Neuronal stem cell (in vitro differentiated cells): ENCODE results near the gene ADM.

Experiments used
- DNase-seq: peaks from one replicate; pipeline ENCODE4 v3.0.0-alpha.2; 2013; ENCODE audit warnings: low spot score
- H2AFZ ChIP-seq: one replicate; pipeline ENCODE4 v1.6.1; 2013; ENCODE audit warnings: mild to moderate bottlenecking, low read length, inconsistent platforms
- H2AK5ac ChIP-seq: 2 replicates; pipeline ENCODE4 v1.6.1; 2013; ENCODE audit warnings: low read depth, mild to moderate bottlenecking, inconsistent platforms, low read length, moderate library complexity, mixed read lengths
- H2BK120ac ChIP-seq: 2 replicates; pipeline ENCODE4 v1.6.1; 2013; ENCODE audit warnings: low read depth, mild to moderate bottlenecking, inconsistent platforms, low read length, moderate library complexity, mixed read lengths
- H2BK12ac ChIP-seq: one replicate; pipeline ENCODE4 v1.6.1; 2013; ENCODE audit warnings: low read length, inconsistent platforms
- H2BK15ac ChIP-seq: 2 replicates; pipeline ENCODE4 v1.6.1; 2013; ENCODE audit warnings: mild to moderate bottlenecking, low read length, inconsistent platforms, mixed read lengths
- H2BK5ac ChIP-seq: one replicate; pipeline ENCODE4 v1.6.1; 2013; ENCODE audit warnings: inconsistent platforms, mild to moderate bottlenecking, low read length, moderate library complexity
- H3K14ac ChIP-seq: one replicate; pipeline ENCODE4 v1.6.1; 2013; ENCODE audit warnings: low read length, inconsistent platforms
- H3K18ac ChIP-seq: 2 replicates; pipeline ENCODE4 v1.6.1; 2013; ENCODE audit warnings: low read length, inconsistent platforms
- H3K23ac ChIP-seq: 2 replicates; pipeline ENCODE4 v1.6.1; 2013; ENCODE audit warnings: low read depth, mild to moderate bottlenecking, mixed read lengths, low read length, inconsistent platforms; ENCODE audit not compliant: poor library complexity
- H3K27ac ChIP-seq: replicated peaks from 3 replicates; pipeline ENCODE4 v1.5.1; 2013; ENCODE audit warnings: low read length, inconsistent platforms
- H3K27me3 ChIP-seq, 3 experiments: 2 replicates each; pipeline ENCODE4 v1.6.1; 2013; ENCODE audit warnings: low read length in 3 of 3, mild to moderate bottlenecking in 2 of 3, inconsistent platforms in 1 of 3, low read depth in 1 of 3, mixed read lengths in 1 of 3, moderate library complexity in 1 of 3; ENCODE audit not compliant: control insufficient read depth in 3 of 3, insufficient read depth in 3 of 3
- H3K36me3 ChIP-seq, 2 donors: replicated peaks in 1 of 2; 2 replicates each; pipeline ENCODE4 v1.6.1; 2013; ENCODE audit warnings: low read length in 2 of 2; ENCODE audit not compliant: control insufficient read depth in 2 of 2, insufficient read depth in 2 of 2
- H3K4ac ChIP-seq: 2 replicates; pipeline ENCODE4 v1.6.1; 2013; ENCODE audit warnings: inconsistent platforms, mild to moderate bottlenecking, low read length, moderate library complexity
- H3K4me1 ChIP-seq, 2 donors: 1 replicate in 1 of 2; 2 replicates in 1 of 2; pipeline ENCODE4 v1.6.1; 2013; ENCODE audit warnings: low read length in 2 of 2, low read depth in 1 of 2; ENCODE audit not compliant: control insufficient read depth in 2 of 2, insufficient read depth in 1 of 2
- H3K4me2 ChIP-seq: one replicate; pipeline ENCODE4 v1.6.1; 2013; ENCODE audit warnings: mild to moderate bottlenecking, low read length, inconsistent platforms; ENCODE audit not compliant: insufficient read depth, poor library complexity, severe bottlenecking
- H3K4me3 ChIP-seq, 2 donors: 2 replicates each; pipeline ENCODE4 v1.5.1; 2013; ENCODE audit warnings: low read length in 2 of 2, mild to moderate bottlenecking in 2 of 2, inconsistent platforms in 1 of 2, moderate library complexity in 1 of 2
- H3K79me1 ChIP-seq: one replicate; pipeline ENCODE4 v1.6.1; 2013; ENCODE audit warnings: low read depth, mild to moderate bottlenecking, inconsistent platforms, low read length, moderate library complexity
- H3K9ac ChIP-seq: one replicate; pipeline ENCODE4 v1.6.1; 2013; ENCODE audit warnings: mild to moderate bottlenecking, low read depth, low read length, inconsistent platforms; ENCODE audit not compliant: poor library complexity
- H3K9me3 ChIP-seq, 2 donors: replicated peaks in 1 of 2; 2 replicates each; pipeline versions ENCODE3 to v1.6.1; 2013; ENCODE audit warnings: low read length in 2 of 2, mild to moderate bottlenecking in 2 of 2, inconsistent platforms in 1 of 2, low read depth in 1 of 2, mixed read lengths in 1 of 2, moderate library complexity in 1 of 2; ENCODE audit not compliant: control insufficient read depth in 2 of 2, insufficient read depth in 1 of 2
- H4K8ac ChIP-seq: one replicate; pipeline ENCODE4 v1.6.1; 2013; ENCODE audit warnings: low read depth, mild to moderate bottlenecking, inconsistent platforms, low read length, moderate library complexity
- H4K91ac ChIP-seq: one replicate; pipeline ENCODE4 v1.6.1; 2013; ENCODE audit warnings: low read length, low read depth, mild to moderate bottlenecking, inconsistent platforms; ENCODE audit not compliant: poor library complexity
- WGBS, 2 donors: extraction: QIAGEN DNeasy Blood & Tissue Kit; methylation state at CpG; one replicate each; pipeline ENCODE4 v1.1.7; 2013; ENCODE audit warnings: missing lambda C conversion rate in 2 of 2, mixed read lengths in 1 of 2; ENCODE audit not compliant: insufficient read length in 2 of 2, insufficient replicate concordance in 1 of 2; ENCODE audit errors: extremely low coverage in 2 of 2; 5-methylcytosine and 5-hydroxymethylcytosine counted together

The ADM gene

DNA sequence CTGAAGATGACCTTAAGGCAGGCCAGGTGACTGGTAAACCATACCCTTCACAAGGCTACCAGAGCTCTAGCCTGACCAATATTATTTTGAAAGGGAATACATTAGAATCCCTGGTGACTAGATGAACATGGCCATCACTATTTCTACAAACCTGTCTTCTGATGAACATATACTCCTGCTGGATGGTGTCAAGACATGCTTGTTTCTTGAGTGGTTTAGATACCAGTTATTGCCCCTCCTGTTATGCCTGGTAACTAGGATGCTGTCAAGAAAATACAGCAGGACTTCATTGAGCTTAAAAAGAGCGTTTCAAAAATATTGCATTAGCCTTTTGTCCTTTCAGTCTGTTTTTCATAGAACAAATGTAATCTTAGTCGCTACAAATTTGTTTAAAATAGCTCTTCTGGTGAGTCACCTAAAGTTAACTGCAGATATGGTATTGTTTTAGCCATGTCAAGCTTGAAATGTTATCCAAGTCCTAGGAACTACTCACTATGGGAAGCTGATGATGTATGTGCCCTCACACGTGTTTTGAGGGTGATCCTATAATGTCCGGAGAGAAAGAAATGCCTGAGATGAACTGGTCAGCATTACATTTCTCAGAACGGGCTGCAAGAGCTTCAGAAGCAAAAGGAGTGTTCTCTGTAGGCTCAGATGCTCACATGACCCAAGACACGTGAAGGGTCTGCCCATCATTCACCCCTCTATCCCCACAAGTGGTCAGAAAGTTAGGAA lies 20.6 kb downstream of the ADM start:
- no peak overlapping the region for H2AK5ac ChIP-seq
- no peak overlapping the region for H3K18ac ChIP-seq
- H3K27ac ChIP-seq = no peak overlapping the region
- no peak overlapping the region for H2AFZ ChIP-seq
- no peak overlapping the region for H2BK5ac ChIP-seq
- H2BK12ac ChIP-seq = no peak overlapping the region
- H3K4me2 ChIP-seq = no peak overlapping the region
- H3K9me3 ChIP-seq = no peaks in the 10 kb centered on the region
- H3K4me1 ChIP-seq = peaks cover 5 to 10% of the 10 kb centered on the region in 2 donors
- DNase-seq = no peak
- H4K91ac ChIP-seq = no peak overlapping the region
- no peak overlapping the region for H2BK120ac ChIP-seq
- H3K27me3 ChIP-seq = no peaks in the 10 kb centered on the region
- H2BK15ac ChIP-seq = no peak overlapping the region
- no peak overlapping the region for H3K9ac ChIP-seq
- no peak overlapping the region for H3K4me3 ChIP-seq
- H3K79me1 ChIP-seq = no peaks in the 10 kb centered on the region
- H4K8ac ChIP-seq = no peak overlapping the region
- no peaks in the 10 kb centered on the region for H3K36me3 ChIP-seq
- no peak overlapping the region for H3K4ac ChIP-seq
- no CpG with 5 or more reads among the region's 6 CpGs for WGBS, 2 donors
- H3K14ac ChIP-seq = no peak overlapping the region
- no peak overlapping the region for H3K23ac ChIP-seq

DNA sequence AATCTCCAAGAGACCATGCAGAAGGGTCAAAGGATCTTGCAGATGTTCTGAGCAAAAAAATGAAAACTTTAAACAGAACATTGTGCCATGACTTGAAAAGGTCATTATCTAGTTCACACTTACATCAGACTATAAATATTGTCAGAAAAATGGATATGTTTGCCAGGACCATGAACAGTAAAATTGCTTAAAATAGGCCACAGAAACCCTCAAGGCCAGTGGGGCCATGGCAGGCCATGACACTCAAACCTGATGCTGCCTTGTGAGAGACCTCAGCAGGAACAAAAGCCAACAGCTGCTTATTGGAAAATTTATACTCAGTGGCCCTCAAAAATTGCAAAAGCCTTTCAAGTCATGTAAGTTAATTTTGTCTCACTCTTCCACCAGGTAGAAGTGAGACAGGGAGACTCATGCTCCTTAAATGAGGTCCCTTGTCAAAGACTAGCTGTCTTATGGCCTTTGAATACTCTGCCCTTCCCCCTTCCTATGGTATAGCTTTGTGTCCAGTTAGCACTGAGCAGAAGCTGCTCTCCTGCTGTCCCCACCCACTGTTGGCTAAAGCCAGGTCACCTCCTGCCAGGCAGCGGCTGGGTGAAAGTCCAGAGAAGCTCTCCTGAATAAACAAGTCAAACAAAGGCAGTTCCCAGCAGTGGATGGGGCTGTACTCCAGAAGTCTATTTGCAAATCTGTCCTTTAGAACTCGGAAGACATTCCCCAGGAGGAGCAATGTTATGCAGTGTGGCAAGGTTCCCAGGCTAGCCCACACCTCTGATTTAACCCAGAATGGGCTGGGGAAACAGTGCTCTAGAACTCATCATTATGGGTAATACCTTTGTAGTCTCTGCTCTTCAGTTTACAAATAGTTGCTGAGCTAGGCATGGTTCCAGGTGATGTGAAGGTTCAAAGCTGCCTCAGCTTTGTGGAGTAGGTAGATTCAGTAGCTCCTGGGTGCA lies 21.4 kb downstream of the ADM start:
- H3K4me3 ChIP-seq = no peak overlapping the region
- H4K91ac ChIP-seq = no peak overlapping the region
- no peak for DNase-seq
- H3K23ac ChIP-seq = no peak overlapping the region
- H2BK12ac ChIP-seq = no peak overlapping the region
- no peak overlapping the region for H3K9ac ChIP-seq
- WGBS, 2 donors = no CpG with 5 or more reads among the region's 2 CpGs
- no peak overlapping the region for H2BK5ac ChIP-seq
- H3K4me2 ChIP-seq = no peak overlapping the region
- H3K27ac ChIP-seq = no peak overlapping the region
- no peaks in the 10 kb centered on the region for H3K27me3 ChIP-seq
- no peak overlapping the region for H2BK15ac ChIP-seq
- H3K14ac ChIP-seq = no peak overlapping the region
- H2AK5ac ChIP-seq = no peak overlapping the region
- peaks cover 5 to 10% of the 10 kb centered on the region in 2 donors for H3K4me1 ChIP-seq
- no peaks in the 10 kb centered on the region for H3K36me3 ChIP-seq
- H4K8ac ChIP-seq = no peak overlapping the region
- H3K4ac ChIP-seq = no peak overlapping the region
- no peaks in the 10 kb centered on the region for H3K9me3 ChIP-seq
- no peak overlapping the region for H3K18ac ChIP-seq
- H3K79me1 ChIP-seq = no peaks in the 10 kb centered on the region
- no peak overlapping the region for H2BK120ac ChIP-seq
- H2AFZ ChIP-seq = no peak overlapping the region

DNA sequence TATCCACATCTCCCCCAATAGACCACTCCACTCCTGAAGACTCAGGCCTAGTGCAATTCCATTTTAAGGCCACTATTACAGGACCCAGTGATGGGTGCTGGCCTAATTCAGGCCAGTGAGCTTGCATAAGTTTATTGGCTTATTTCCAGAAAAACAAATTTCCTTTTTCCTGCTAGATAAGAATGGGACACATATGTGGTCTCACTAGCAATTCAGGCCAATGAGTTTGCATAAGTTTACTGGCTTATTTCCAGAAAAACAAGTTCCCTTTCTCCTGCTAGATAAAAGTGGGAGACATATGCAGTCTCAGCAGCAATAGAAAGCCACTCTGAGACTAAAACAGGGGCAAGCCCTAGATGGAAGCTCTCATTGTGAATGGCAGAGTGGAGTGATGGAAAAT lies 22.4 kb downstream of the ADM start:
- Histone ChIP-seq H2BK5ac (no peak overlapping the region), H3K4ac (no peak overlapping the region), H3K4me3 (no peak overlapping the region), H3K9me3 (no peaks in the 10 kb centered on the region), H4K8ac (no peak overlapping the region), H3K23ac (no peak overlapping the region), H3K9ac (no peak overlapping the region), H3K36me3 (no peaks in the 10 kb centered on the region), H2BK15ac (no peak overlapping the region), H2AFZ (no peak overlapping the region), H3K14ac (no peak overlapping the region), H3K4me1 (peaks cover 5 to 10% of the 10 kb centered on the region in 2 donors), H3K4me2 (no peak overlapping the region), H3K27ac (no peak overlapping the region), H3K27me3 (no peaks in the 10 kb centered on the region), H2BK120ac (no peak overlapping the region), H2AK5ac (no peak overlapping the region), H3K18ac (no peak overlapping the region), H4K91ac (no peak overlapping the region), H3K79me1 (no peaks in the 10 kb centered on the region), H2BK12ac (no peak overlapping the region)
- DNase-seq = no peak
